ENCODE results near the gene KRT15. TPM values are rescaled to one million over a fixed set of nuclear protein-coding genes. Genes with fewer than 3 reads are reported as not detected.

Gene KRT15
- total and polyA plus RNA-seq, 9 of the 15 experiments (the other 6 are each of a cell fraction or from before 2014, with no cell fraction given), result 0.28 to 4.4 (median 0.56) TPM

DNA sequence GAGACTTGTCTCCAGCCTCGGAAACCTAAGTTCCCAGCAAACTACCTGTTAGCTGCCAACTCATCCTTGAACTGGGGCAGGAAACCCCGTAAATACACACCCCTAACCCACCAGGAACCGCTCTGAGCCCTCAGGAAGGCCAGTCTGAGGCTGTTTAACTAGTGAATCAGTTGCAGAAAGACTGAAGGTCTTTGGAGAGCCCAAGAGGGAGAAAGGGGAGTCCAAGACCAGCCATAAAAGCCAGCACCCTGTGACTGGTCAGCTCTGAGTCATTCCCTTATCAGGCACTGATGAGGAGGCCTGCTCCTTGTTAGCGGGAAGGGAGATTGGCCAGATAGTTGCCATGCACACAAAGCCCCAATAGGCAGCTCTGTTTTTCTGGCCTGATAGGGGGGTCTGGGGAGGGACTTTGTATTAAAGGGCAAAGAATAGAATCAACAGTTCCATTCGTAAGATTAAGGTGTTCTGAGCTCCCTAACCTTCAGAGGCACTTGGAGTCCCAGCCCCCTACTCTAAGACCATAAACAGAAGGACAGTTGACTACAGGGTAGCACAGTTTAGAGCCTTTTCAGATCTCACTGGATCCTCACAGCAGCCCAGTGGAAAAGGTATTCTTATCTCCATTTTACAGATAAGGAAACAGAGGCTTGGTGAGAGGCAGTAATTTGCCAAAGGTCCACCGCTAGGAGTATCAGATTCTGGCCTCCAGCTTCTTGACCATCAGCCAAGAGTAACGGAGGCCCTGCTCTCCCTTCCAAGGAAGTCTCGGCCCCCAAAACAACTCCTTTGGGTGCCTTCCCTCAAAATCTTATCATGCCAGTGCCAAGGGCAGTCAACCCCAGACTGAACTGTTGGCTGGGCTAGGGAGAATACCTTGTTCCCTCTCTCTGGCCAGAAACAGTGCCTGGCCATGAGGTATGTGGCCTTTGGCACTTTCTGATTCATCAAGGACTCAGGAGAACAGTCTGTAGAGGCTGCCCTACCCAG is 11.7 kb upstream of the KRT15 start (continued):
- TF ChIP-seq, protein P1, sequence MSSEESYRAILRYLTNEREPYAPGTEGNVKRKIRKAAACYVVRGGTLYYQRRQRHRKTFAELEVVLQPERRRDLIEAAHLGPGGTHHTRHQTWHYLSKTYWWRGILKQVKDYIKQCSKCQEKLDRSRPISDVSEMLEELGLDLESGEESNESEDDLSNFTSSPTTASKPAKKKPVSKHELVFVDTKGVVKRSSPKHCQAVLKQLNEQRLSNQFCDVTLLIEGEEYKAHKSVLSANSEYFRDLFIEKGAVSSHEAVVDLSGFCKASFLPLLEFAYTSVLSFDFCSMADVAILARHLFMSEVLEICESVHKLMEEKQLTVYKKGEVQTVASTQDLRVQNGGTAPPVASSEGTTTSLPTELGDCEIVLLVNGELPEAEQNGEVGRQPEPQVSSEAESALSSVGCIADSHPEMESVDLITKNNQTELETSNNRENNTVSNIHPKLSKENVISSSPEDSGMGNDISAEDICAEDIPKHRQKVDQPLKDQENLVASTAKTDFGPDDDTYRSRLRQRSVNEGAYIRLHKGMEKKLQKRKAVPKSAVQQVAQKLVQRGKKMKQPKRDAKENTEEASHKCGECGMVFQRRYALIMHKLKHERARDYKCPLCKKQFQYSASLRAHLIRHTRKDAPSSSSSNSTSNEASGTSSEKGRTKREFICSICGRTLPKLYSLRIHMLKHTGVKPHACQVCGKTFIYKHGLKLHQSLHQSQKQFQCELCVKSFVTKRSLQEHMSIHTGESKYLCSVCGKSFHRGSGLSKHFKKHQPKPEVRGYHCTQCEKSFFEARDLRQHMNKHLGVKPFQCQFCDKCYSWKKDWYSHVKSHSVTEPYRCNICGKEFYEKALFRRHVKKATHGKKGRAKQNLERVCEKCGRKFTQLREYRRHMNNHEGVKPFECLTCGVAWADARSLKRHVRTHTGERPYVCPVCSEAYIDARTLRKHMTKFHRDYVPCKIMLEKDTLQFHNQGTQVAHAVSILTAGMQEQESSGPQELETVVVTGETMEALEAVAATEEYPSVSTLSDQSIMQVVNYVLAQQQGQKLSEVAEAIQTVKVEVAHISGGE (CRISPR knock-in tag; IDR thresholded peaks at IDR 0.05), result no peak
- no peak for TF ChIP-seq ZNF778 (CRISPR knock-in tag; IDR thresholded peaks at IDR 0.05)
- TF ChIP-seq CUX1 (CRISPR knock-in tag; IDR thresholded peaks at IDR 0.05), result no peak
- no peak for TF ChIP-seq PHB2 (IDR thresholded peaks at IDR 0.05; ENCODE audit: low read depth)
- TF ChIP-seq RREB1 (CRISPR knock-in tag; IDR thresholded peaks at IDR 0.05), result no peak; the same call in none of the 2 replicates
- no peak for TF ChIP-seq HNRNPH1 (optimal IDR thresholded peaks at IDR 0.05; ENCODE audit: low read depth, low read length)
- 0 out of 2 replicates have a peak, but pooled peaks have one; percentile 65 for TF ChIP-seq VEZF1 (CRISPR knock-in tag; IDR thresholded peaks at IDR 0.05)
